Measurements from ENCODE around the gene TENM4. TPM values are rescaled to one million over a fixed set of nuclear protein-coding genes. Genes with fewer than 3 reads are reported as not detected.
"Not testable (repeated sequence)": the region's sequence is repeated elsewhere in the genome, so short reads cannot be mapped to it uniquely, and the experiment has no call there.

The TENM4 gene
- total and polyA plus RNA-seq, 2 of the 8 experiments (the other 6 are each of a cell fraction or from before 2014, with no cell fraction given): 3.5 to 7.2 TPM

- TF ChIP-seq KDM4A (IDR thresholded peaks at IDR 0.05; ENCODE audit: low read depth, low read length, severe bottlenecking) (no peak), TBP (IDR thresholded peaks at IDR 0.05; ENCODE audit: low read depth, low read length) (no peak), JUN (IDR thresholded peaks at IDR 0.05; ENCODE audit: low read depth, low read length) (no peak), RBBP5 (IDR thresholded peaks at IDR 0.05; ENCODE audit: borderline replicate concordance, low read depth, low read length) (no peak), CBX5 (IDR thresholded peaks at IDR 0.05; ENCODE audit: low read depth, low read length) (no peak), SIRT6 (IDR thresholded peaks at IDR 0.05; ENCODE audit: low read length) (no peak), PHF8 (conservative IDR thresholded peaks at IDR 0.05; ENCODE audit: low read depth, low read length) (no peak)
Observed at GRCh38 chr11:78612721-78613377, 828.0 kb downstream of the TENM4 start (continued).

GRCh38 chr11:78609321-78609720 is 831.5 kb downstream of the TENM4 start:
- H4K5ac ChIP-seq (ENCODE audit: insufficient read length, low read depth, low read length); H3K36me3 ChIP-seq (ENCODE audit: control insufficient read depth in 2 of 4, insufficient read depth in 4 of 4, low read length in 3 of 4); H2BK120ac ChIP-seq (replicated peaks; ENCODE audit: low read depth, low read length); H4K91ac ChIP-seq (replicated peaks; ENCODE audit: insufficient read length, low read length); DNase-seq (ENCODE audit: low read depth in 1 of 2, low spot score in 2 of 2); POLR2A ChIA-PET (ENCODE audit: partially characterized antibody); H3K56ac ChIP-seq (replicated peaks; ENCODE audit: insufficient read length, low read depth, low read length); H3K23ac ChIP-seq (ENCODE audit: insufficient read length); H3K9me3 ChIP-seq (ENCODE audit: insufficient read depth in 2 of 2, low read depth in 1 of 2, low read length in 1 of 2); H3K18ac ChIP-seq (ENCODE audit: extremely low read depth, low read length); H3K23me2 ChIP-seq (ENCODE audit: low read depth, low read length); H3K4me2 ChIP-seq (ENCODE audit: insufficient read depth in 1 of 2, low read depth in 2 of 2, low read length in 2 of 2); H3K14ac ChIP-seq (ENCODE audit: insufficient read length); H3K79me1 ChIP-seq (ENCODE audit: low read depth, low read length); FAIRE-seq; H3K4ac ChIP-seq (replicated peaks; ENCODE audit: insufficient read length, low read depth, low read length); H2BK15ac ChIP-seq (ENCODE audit: low read length); H3K4me1 ChIP-seq (replicated peaks in 1 of 4; ENCODE audit: control insufficient read depth in 3 of 4, insufficient read depth in 4 of 4, low read length in 3 of 4); H3K79me2 ChIP-seq (ENCODE audit: control insufficient read depth in 1 of 2, insufficient read depth in 2 of 2, low read length in 2 of 2); H2BK5ac ChIP-seq (ENCODE audit: low read depth, low read length); H2BK20ac ChIP-seq (ENCODE audit: low read length); H3K4me3 ChIP-seq (ENCODE audit: extremely low read depth in 1 of 4, insufficient read depth in 2 of 4, low read depth in 3 of 4, low read length in 4 of 4); H4K20me1 ChIP-seq (replicated peaks in 1 of 2; ENCODE audit: control insufficient read depth in 1 of 2, insufficient read depth in 2 of 2, low read length in 2 of 2); H2AFZ ChIP-seq (ENCODE audit: low read length); H3K27ac ChIP-seq (ENCODE audit: low read depth, low read length); H3K9ac ChIP-seq (replicated peaks in 1 of 4; ENCODE audit: extremely low read depth in 1 of 4, low read depth in 3 of 4, low read length in 3 of 4); H2AK5ac ChIP-seq (ENCODE audit: low read depth, low read length); H3K27me3 ChIP-seq (replicated peaks in 1 of 4; ENCODE audit: control insufficient read depth in 3 of 4, extremely low read depth in 1 of 4, insufficient read depth in 3 of 4, low read length in 3 of 4); CTCF ChIA-PET (ENCODE audit: partially characterized antibody); H2BK12ac ChIP-seq (ENCODE audit: low read depth, low read length); H4K8ac ChIP-seq (ENCODE audit: extremely low read depth, insufficient read depth, low read length): not testable (repeated sequence)
- WGBS, 2 experiments (ENCODE audit: extremely low coverage in 1 of 2, insufficient coverage in 1 of 2, insufficient read length in 1 of 2, insufficient replicate concordance in 2 of 2, low coverage in 1 of 2, low lambda C conversion rate in 2 of 2, missing lambda C conversion rate in 1 of 2): 84% methylated on average over 5 of the region's 5 CpGs; no CpG with 5 or more reads in 1 of the 2 experiments
